Measurements from ENCODE around the gene ZNF714. TPM values are rescaled to one million over a fixed set of nuclear protein-coding genes. Genes with fewer than 3 reads are reported as not detected.
"Not testable (repeated sequence)": the region's sequence is repeated elsewhere in the genome, so short reads cannot be mapped to it uniquely, and the experiment has no call there.

ZNF714 gene
- total RNA-seq, 4 donors from 2014 or later, result 8.2 to 15.4 (median 10.2) TPM

DNA sequence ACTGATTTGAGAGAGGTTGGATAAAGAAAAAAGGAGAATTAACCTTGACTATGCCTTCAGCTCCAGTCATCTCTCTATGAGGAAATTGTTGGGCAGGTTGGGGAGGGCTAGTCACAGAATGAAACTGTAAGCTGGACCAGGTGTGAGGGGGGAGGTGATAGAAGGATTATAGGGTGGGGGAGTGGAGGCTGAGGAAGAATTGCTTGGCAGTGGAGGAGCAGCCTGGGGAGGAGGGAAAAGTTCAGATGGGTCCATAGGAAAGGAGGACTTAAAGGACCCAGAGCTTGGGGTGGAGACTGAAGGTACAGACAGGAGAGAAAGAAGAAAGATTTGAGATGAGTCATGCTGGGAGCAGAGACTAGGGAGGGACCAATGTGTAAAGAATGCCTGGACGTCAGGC, 51.6 kb downstream of the ZNF714 start:
- Histone ChIP-seq H3K9me3 (no peaks in the 10 kb centered on the region), H3K27ac (no peak overlapping the region), H3K4me3 (no peak overlapping the region), H3K27me3 (no peaks in the 10 kb centered on the region), H3K36me3 (no peaks in the 10 kb centered on the region), H3K4me1 (no peaks in the 10 kb centered on the region)
- WGBS, result 35% methylated on average over 1 of the region's 1 CpG
- TF ChIP-seq EP300 (IDR thresholded peaks at IDR 0.05) (no peak), POLR2AphosphoS5 (IDR thresholded peaks at IDR 0.05) (no peak), POLR2A (IDR thresholded peaks at IDR 0.05) (no peak)
- TF ChIP-seq, protein P1, sequence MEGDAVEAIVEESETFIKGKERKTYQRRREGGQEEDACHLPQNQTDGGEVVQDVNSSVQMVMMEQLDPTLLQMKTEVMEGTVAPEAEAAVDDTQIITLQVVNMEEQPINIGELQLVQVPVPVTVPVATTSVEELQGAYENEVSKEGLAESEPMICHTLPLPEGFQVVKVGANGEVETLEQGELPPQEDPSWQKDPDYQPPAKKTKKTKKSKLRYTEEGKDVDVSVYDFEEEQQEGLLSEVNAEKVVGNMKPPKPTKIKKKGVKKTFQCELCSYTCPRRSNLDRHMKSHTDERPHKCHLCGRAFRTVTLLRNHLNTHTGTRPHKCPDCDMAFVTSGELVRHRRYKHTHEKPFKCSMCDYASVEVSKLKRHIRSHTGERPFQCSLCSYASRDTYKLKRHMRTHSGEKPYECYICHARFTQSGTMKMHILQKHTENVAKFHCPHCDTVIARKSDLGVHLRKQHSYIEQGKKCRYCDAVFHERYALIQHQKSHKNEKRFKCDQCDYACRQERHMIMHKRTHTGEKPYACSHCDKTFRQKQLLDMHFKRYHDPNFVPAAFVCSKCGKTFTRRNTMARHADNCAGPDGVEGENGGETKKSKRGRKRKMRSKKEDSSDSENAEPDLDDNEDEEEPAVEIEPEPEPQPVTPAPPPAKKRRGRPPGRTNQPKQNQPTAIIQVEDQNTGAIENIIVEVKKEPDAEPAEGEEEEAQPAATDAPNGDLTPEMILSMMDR (IDR thresholded peaks at IDR 0.05), result no peak
- DNase-seq (ENCODE audit: low spot score in 2 of 2), result no peak

DNA sequence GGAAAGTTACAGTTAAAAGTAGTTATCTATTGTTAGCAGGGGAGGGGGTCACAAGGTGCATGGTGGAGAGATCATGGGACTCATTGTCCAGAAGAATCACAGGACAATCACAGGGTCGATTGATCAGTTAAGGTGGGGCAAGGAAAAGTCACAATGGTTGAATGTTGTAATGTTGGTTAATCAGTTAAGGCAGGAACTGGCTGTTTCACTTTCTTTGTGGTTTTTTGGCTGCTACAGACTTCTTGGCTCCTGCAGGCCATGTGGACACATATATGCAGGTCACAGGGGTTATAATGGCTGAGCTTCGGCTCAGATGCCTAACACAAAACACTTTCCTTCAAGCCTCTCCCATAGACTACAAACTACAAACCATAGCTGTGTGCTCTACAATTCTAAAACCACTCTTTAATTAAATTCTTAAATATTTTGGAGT, 52.9 kb downstream of the ZNF714 start:
- H3K36me3 ChIP-seq, result no peaks in the 10 kb centered on the region
- TF ChIP-seq POLR2A (IDR thresholded peaks at IDR 0.05), result no peak
- TF ChIP-seq EP300 (IDR thresholded peaks at IDR 0.05), result no peak
- TF ChIP-seq, protein P1 (IDR thresholded peaks at IDR 0.05), result no peak
- TF ChIP-seq POLR2AphosphoS5 (IDR thresholded peaks at IDR 0.05), result no peak
- 78% methylated on average over 2 of the region's 2 CpGs for WGBS

DNA sequence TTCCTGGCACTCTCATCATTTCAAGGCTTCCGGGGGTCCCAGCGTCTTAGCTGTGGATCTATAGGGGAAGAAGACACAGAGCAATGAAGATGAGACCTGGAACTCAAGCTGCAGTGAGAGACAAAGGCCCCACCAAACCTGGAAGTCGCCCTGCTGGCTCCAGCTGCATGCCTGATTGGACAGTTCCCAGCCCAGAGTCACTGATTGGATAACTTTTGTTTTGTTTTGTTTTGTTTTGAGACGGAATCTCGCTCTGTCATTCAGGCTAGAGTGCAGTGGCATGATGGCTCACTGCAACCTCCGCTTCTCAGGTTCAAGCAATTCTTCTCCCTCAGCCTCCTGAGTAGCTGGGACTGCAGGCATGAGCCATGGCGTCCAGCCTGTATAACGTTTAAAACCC, 53.4 kb downstream of the ZNF714 start:
- TF ChIP-seq POLR2A (IDR thresholded peaks at IDR 0.05) (no peak), POLR2AphosphoS5 (IDR thresholded peaks at IDR 0.05) (no peak), EP300 (IDR thresholded peaks at IDR 0.05) (no peak)
- TF ChIP-seq, protein P1 (IDR thresholded peaks at IDR 0.05), result no peak
- Histone ChIP-seq H3K4me1 (no peaks in the 10 kb centered on the region), H3K9me3 (no peaks in the 10 kb centered on the region), H3K36me3 (no peaks in the 10 kb centered on the region), H3K27me3 (no peaks in the 10 kb centered on the region), H3K4me3 (no peak overlapping the region), H3K27ac (no peak overlapping the region)
- no peak for DNase-seq (ENCODE audit: low spot score in 2 of 2)
- 86% methylated on average over 8 of the region's 8 CpGs for WGBS

More for the DNA sequence above, 52.9 kb downstream of the ZNF714 start:
- no peaks in the 10 kb centered on the region for H3K27me3 ChIP-seq
- no peak overlapping the region for H3K4me3 ChIP-seq
- H3K4me1 ChIP-seq, result no peaks in the 10 kb centered on the region
- H3K27ac ChIP-seq, result no peak overlapping the region
- no peaks in the 10 kb centered on the region for H3K9me3 ChIP-seq
- DNase-seq (ENCODE audit: low spot score in 2 of 2), result no peak

DNA sequence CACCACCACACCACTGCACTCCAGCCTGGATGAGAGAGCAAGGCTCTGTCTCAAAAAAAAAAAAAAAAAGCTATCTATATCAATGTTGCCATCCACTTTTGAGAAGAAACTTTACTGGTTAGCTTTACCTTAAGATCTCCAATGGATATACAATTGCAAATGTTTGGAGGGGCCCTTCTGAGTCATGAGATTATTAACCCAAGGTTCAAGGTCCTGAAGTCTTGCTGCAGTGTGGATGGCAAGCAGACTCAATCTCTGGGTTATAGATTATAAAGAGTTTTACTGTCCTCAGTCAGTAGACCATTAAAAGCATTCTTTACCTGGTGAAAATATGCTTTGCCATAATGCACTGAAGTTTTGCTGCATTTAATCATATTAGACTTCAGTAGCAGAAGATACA, 56.1 kb downstream of the ZNF714 start:
- Histone ChIP-seq H3K4me1 (peaks cover 13% of the 10 kb centered on the region), H3K36me3 (no peaks in the 10 kb centered on the region), H3K9me3 (no peaks in the 10 kb centered on the region), H3K27ac (no peak overlapping the region), H3K27me3 (no peaks in the 10 kb centered on the region), H3K4me3 (no peak overlapping the region)
- TF ChIP-seq, protein P1 (IDR thresholded peaks at IDR 0.05), result no peak
- TF ChIP-seq POLR2A (IDR thresholded peaks at IDR 0.05) (no peak), EP300 (IDR thresholded peaks at IDR 0.05) (no peak), POLR2AphosphoS5 (IDR thresholded peaks at IDR 0.05) (no peak)
- no peak for DNase-seq (ENCODE audit: low spot score in 2 of 2)

DNA sequence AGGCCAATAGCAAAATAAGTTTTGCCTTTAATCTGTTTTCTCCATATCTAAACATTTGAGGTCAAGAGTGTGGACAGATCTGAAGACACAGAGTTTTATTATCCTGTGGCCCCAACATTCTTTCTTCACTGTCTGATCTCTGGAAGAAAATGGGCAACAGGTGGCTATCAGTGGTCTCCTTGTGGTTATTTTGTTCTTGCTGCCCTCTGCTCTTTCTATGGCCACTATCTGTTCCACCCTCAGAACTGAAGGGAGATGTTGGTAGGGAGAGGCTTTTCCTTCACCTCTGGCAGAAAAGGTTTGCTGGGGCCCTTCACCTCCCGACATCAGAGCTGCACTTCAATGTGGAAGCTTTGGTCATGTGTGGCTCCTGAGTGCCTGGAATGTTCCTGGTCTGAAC, 59.0 kb downstream of the ZNF714 start:
- not testable (repeated sequence) for H3K4me3 ChIP-seq; H3K27ac ChIP-seq; DNase-seq (ENCODE audit: low spot score in 2 of 2); H3K27me3 ChIP-seq; H3K9me3 ChIP-seq
- WGBS, result 81% methylated on average over 1 of the region's 1 CpG
- Histone ChIP-seq H3K36me3 (peaks cover 16% of the 10 kb centered on the region), H3K4me1 (peaks cover 24% of the 10 kb centered on the region)

DNA sequence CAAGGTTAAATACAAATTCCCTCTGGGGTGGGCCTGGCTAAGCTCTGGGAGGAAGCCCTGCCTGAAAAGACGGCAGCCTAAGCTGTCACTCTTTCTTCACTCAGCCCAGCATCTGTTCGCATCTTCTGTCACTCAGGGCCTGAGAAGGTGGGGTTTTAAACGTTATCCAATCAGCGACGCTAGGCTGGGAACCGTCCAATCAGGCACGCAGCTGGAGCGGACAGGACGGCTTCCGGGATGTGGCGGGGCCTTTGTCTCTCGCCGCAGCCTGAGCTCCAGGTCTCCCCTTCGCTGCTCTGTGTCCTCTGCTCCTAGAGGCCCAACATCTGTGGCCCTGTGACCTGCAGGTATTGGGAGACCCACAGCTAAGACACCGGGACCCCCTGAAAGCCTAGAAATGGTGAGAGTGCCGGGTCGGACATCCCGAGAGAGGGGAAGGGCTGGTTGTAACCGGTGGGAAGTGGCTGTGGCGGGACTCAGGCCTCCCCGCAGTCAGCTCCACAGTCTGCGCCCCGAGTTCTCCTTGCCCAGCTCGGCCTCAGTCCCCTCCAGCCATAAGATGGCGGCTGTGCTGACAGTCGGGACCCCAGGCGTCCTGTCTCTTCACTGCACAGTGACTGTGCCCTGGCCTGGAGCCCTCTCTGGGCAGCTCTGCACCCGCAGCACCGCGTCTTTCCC, 59.9 kb downstream of the ZNF714 start, which contains the start of gene ZNF431:
Gene ZNF431, plus strand, starts transcription at position 254 of the 678 bp plus-strand sequence. Its CDS starts 144 bp downstream, at position 398.
- Histone ChIP-seq H3K27ac (peak within 1 kb of the TSS; percentile 88), H3K9me3 (peaks cover 3% of the 10 kb centered on the region), H3K27me3 (no peaks in the 10 kb centered on the region), H3K4me1 (peaks cover 24% of the 10 kb centered on the region), H3K4me3 (peak within 1 kb of the TSS; percentile 72), H3K36me3 (peaks cover 23% of the 10 kb centered on the region)
- TF ChIP-seq, protein P1 (IDR thresholded peaks at IDR 0.05), result no peak
- TF ChIP-seq EP300 (IDR thresholded peaks at IDR 0.05) (no peak), POLR2AphosphoS5 (IDR thresholded peaks at IDR 0.05) (peak in 1 of 3 donors; percentile 15), POLR2A (IDR thresholded peaks at IDR 0.05) (peak in 1 of 2 donors; percentile 86)
- DNase-seq (ENCODE audit: low spot score in 2 of 2), result peak; percentile 96 to 97
- 2% methylated on average over 14 of the region's 30 CpGs for WGBS

Measured in suprapubic skin (tissue), 4 donors.